Measurements from ENCODE around the gene CARMIL1.
"Not testable (repeated sequence)": the region's sequence is repeated elsewhere in the genome, so short reads cannot be mapped to it uniquely, and the experiment has no call there.

The CARMIL1 gene

DNA sequence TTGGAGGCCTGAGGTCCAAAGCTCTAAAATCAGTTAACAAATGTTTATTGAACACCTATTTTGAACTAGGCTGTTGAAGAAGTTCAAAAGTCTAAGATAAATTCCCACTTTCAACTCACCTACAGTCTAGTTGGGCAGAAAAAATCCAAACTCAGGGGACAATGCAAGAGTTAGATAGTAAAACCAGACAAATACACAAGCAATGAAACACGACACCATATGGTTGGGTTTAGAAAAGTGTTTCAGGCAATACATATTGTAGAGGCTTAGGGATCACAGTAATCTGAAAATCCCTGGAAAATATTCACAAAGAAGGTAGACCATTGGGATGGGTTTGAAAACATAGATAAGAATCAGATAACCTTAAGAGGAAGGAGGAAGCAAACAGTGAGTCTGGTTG is 1.3 kb upstream of the CARMIL1 start:
- DNase-seq: no peak

DNA sequence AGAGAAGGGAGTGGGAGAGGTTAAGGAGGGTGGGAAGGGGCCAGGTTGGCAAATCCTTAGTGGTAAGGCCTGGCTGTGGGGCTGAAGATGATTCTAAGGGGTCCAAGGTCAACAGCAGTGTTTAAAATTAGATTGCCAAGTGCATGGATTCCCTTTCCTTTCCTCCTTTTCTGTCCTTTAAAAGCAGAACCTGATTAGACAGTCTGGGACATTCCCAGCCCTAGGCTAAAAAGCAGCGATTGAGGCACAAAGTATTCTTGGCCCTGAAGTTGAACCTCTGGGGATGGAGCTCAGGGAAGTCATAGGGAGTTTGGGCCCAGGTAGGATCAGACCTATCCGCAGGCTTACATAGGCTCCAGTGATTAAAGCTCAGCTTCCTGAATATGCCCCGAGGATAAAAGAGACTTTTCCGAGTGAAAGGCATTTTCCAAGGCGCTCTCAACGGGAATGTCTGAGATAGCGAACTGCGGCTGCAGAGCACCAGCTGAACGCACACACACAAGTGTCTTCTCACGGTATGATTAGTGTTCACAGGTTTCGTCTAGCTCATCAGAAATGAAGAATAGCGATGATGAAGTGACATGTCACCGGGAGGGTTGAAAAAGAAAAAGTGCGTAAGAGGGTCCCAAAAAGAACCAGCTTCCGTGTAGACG is 787 bp upstream of the CARMIL1 start:
- no peak for DNase-seq

GRCh38 chr6:25279748-25280343 is 672 bp downstream of the CARMIL1 start:
- no peak for DNase-seq

DNA sequence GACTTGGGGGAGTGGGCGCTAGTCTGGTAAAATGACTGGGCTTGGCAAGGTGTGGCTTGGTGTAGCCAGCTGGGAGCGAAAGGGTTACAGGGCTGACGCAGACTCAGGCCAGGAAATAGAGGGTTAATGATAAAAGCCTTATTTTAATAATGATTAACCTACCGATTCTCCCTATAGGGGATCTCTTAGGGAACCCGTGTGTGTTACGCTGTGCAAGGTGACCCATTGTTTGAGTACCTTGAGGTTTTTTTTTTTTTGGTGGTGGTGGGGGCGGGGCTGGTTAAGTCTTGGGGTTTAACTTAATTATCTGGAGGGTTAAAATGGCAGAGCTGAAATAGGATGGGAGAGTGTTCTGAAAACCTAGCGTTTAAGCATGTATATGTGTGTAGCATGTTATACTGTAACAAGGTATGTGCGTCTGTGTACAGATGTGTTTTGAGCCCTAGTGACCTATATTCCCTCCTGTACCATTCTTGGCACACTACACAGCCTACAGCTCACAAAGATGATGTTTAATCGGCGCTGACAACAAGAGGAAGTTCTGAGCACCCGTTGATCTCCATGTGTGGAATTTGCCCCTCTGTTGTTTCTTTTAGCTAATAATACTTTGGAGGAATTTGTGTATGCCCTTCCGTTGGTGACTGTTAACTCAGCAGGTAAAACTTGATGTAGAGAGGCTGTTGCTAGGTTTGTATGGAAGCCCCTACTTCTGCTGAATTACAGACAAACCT is 1.3 kb downstream of the CARMIL1 start:
- no peak for DNase-seq

- no peak for DNase-seq
Measured at GRCh38 chr6:25286891-25287290, 7.7 kb downstream of the CARMIL1 start.

DNA sequence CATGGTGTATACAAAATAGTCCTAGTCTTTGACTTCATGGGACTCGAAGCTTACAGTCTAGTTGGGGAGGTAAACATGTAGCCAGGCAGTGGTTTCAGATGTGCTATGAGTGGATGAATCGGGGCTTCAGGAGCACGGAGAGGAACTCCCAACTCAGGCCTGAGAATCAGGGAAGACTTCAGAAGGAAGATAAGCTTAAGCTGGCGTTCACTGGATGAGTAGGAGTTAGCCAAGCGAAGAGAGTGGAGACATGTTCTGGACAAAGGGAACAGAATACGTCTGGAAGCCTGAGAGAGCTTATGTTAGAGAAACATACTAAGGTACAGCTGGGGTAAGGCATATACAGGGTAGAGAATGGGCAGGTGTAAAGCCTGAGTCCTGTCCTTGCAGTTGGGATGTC is 8.8 kb downstream of the CARMIL1 start:
- no peak for DNase-seq

DNA sequence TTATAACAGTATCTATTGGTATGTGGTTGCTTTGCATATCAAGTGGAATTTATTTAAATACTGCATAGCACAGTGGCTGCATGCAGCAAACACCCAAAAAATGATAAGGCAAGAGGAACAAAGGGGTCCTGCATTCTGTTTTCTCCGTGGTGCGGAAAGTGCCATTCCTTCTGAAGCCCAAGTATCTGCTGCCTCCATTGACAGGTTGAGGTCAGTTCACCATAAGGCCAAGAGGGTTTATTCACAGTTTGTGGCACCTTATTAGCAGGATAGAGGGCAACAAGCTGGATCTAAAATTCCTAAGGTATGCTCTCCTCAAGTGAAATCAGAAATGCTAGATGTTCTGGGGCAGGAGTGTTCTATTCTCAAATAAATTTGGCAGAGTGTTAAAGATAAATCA is 9.3 kb downstream of the CARMIL1 start:
- DNase-seq: no peak

GRCh38 chr6:25290306-25291060 is 11.3 kb downstream of the CARMIL1 start:
- DNase-seq: no peak

- DNase-seq: no peak
Measured at GRCh38 chr6:25292384-25292783, 13.2 kb downstream of the CARMIL1 start.

DNA sequence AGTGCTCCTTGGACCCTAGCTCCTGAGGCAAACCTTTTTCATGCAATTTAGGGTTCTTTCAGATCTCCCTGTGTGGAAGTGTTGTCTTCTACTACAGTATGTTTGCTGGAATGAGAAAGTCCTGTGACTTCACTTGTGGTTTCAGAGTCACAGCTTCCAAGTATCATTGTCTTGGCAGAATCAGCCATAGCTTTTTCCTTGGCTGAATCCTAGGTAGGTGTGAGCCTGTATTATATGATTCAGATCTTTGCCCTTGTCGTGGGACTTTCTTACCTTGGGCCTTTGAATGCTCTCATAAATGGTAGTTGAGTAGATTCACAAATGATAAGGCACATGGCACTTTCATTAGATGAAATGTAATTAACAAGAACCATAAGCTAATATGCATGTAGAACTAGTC is 16.5 kb downstream of the CARMIL1 start:
- no peak for DNase-seq

DNA sequence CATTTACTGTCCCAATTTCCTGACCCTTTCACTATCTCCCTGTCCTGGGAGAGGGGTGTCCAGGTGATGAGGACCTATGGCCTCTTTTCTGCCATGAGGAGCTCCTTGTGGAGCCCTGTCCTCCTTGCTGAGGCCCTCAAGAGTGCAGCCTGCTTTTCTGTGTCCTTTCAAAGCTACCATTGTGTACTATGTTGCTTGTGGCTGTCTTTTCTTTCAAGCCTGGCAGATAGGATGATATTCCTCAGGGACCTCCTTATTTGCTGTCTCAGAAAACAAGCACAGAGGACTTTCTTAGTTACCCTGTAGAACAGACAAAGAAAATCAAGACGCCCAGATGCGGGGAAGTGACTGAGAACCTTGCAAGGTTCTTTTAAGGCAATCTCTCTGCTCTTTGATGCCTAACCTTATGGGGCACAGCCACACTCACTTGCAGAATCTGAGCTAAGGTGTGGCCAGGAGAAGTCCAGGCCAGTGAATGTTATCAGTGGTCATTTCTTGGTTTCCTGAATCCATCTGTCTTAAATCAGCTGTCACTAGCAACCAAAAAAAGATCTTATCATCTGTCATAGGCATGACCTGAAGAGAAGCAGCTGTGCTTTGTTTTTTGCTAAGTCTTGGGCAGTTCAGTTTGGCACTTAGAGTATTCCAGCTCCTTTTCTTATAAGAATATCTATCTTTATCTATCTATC is 17.2 kb downstream of the CARMIL1 start:
- DNase-seq: no peak

DNA sequence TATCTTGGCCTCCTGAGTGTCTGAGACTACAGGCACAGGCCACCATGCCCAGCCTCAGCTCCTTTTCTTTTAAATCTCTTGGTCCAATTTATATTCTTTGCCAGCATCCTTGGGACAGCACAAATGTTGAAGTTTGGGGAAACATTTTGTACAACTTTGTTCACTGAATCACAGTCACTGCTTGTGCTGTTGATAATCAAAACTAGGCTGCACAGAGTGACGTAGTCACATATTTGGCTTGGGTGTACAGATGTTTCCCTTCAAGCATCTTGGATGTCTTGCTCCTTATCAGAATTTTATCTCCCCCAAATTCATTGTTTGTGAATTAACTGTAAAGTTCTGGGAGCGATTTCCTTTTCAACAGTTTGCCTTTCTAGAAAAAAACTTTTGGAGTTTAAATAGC is 17.9 kb downstream of the CARMIL1 start:
- DNase-seq: no peak

DNA sequence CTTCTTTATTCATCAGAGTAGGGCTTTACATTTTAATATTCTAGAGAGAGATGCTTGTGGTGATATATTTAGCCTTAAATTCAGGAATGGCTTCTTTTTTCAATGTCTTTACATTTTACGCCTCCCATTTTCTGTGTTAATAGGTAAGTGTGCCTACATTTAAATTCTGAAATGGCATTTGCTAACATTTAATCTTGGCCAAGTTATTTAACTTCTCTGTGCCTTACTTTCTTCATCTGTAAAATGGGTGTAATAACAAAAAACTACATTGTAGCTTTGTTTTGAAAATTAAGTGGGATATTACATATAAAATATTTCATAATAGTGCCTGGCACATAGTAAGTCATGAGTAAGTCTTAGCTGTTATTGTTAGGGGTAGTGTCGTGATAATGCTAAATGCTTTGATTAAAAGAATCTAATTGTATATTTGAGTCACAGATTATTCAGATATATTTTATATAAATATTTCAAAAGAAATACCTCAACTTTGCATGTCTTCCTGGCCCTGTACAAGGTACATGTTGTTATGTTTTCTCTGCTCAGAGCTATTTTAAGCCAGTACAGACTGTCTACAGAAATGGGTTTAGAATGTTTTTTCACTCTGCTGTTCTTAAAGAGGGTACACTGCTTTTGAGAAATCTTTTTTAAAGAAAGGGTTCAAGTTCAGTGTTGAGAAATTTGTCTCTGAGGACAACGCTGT is 18.8 kb downstream of the CARMIL1 start:
- DNase-seq: no peak

DNA sequence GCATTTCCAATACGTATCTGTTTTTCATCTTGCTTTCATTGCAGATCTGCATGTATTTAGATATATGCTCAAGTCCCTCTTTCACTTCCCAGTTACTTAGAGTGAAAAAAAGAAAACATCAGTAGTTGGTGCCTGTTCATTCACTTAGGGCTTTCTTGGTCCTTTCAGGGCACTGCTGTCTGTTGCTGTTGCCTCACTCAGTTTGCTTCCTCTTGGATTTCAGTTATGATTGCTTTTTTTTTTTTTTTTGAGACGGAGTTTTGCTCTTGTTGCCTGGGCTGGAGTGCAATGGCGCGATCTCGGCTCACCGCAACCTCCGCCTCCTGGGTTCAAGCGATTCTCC is 19.3 kb downstream of the CARMIL1 start:
- DNase-seq: not testable (repeated sequence)

GRCh38 chr6:25301362-25301761 is 22.2 kb downstream of the CARMIL1 start:
- DNase-seq: no peak

GRCh38 chr6:25302151-25302550 is 23.0 kb downstream of the CARMIL1 start:
- DNase-seq: no peak

- no peak for DNase-seq
Measured at GRCh38 chr6:25302677-25303128, 23.5 kb downstream of the CARMIL1 start.

GRCh38 chr6:25303254-25303653 is 24.1 kb downstream of the CARMIL1 start:
- DNase-seq: no peak

- no peak for DNase-seq
Measured at GRCh38 chr6:25306379-25306778, 27.2 kb downstream of the CARMIL1 start.

- no peak for DNase-seq
Measured at GRCh38 chr6:25307805-25308494, 28.8 kb downstream of the CARMIL1 start.

DNA sequence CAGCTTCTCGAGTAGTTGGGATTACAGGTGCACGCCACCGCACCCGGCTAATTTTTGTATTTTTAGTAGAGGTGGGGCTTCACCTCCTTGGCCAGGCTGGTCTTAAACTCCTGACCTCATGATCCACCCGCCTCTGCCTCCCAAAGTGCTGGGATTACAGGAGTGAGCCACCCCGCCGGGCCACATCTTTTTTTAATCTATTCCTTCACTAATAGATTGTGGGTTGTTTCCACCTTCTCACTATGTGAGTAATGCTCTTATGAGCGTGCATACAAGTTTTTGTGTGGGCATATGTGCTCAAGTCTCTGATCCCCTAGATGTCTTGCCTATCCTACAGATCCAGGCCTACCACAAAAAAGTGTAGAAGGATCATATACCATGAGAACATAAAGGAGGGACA is 30.7 kb downstream of the CARMIL1 start:
- no peak for DNase-seq
